Left forelimb (tissue), 1 donor: ENCODE data around the gene CPNE9.

Source experiments
- DNase-seq: peaks from one replicate; pipeline ENCODE4 v3.0.0-alpha.2; 2018; ENCODE audit warnings: low spot score

CPNE9 gene

DNA sequence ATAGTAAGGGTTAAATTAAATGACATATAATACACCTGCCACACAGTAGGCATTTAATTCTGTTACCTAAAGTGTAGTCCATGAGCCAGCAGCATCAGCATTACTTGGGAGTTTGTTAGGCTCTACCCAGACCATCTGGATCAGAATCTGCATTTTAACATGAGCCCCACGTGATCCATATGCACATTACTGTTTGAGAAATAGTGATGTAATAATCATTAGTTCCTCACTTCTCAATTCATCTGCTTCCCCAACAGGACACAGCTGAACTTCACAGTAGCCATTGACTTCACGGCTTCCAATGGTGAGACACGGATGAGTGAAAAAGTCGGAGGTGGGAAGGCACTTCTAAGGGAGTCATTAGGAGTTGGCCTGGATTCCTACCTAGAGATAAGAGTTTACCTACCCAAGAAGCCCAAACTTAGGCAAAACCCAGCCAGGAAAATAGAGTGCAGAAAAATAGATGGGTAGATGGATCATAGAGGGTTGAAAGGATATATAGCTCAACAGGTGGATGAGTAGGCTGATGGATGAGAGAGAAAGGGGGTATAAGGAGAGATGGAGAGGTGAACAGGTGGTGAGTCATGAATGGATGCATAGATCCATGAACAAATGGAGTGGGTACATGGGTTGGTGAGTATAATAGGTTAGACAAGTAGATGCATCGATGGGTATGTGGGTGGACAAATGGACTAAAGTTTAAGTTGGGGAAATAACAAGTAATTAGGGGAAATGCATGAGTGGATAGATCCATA, 13.3 kb downstream of the CPNE9 start:
- no peak for DNase-seq

GRCh38 chr3:9717563-9717962, 13.9 kb downstream of the CPNE9 start:
- DNase-seq = no peak

DNA sequence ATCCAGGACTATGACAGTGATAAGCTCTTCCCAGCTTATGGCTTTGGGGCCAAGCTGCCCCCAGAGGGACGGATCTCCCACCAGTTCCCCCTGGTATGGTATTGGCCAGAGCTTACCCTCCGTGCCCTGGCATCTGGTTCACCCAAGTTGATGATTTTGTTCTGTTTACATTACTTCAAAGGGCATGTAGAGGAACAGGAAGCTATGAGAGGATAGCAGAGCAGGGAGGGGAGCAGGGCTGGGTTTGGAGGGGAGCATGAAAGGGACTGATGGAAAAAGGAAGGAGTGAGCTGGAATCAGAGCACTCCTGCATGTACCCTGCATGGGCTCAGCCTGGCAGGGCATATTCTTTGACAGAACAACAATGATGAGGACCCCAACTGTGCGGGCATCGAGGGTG, 14.5 kb downstream of the CPNE9 start:
- DNase-seq = no peak

GRCh38 chr3:9721015-9721699, 17.5 kb downstream of the CPNE9 start:
- no peak for DNase-seq

GRCh38 chr3:9721700-9722060, 18.0 kb downstream of the CPNE9 start:
- DNase-seq = no peak

GRCh38 chr3:9725775-9726515, 22.3 kb downstream of the CPNE9 start:
- DNase-seq = no peak

DNA sequence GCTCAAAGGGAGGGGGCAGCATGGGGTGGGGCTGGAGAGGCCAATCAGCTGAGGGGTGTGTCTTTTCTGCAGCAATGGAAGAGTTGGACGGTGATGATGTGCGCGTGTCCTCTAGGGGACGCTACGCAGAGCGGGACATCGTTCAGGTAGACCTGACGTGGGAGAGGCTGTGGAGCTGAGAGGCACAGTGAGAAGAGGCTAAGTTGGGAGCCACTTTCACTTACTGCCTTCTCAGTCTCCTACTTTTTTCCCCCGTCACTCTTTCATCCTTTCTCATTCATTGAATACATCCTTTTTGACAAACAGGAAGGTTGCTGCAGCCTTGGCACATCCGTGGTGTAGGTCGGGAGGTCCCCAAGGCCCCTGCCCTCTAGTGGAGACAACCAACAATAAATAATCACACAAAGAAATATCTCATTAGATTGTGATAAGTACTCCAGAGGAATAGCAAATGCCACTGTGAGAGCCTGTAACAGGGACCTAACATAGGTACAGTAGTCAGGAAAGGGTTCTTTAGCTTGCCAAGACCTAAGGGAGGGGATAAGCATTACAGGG, 23.5 kb downstream of the CPNE9 start:
- DNase-seq = no peak

- DNase-seq = no peak
Measured at GRCh38 chr3:9727743-9728142, 24.1 kb downstream of the CPNE9 start.

- no peak for DNase-seq
Measured at GRCh38 chr3:9729419-9729818, 25.8 kb downstream of the CPNE9 start.

- no peak for DNase-seq
Measured at GRCh38 chr3:9730657-9731205, 27.1 kb downstream of the CPNE9 start.

DNA sequence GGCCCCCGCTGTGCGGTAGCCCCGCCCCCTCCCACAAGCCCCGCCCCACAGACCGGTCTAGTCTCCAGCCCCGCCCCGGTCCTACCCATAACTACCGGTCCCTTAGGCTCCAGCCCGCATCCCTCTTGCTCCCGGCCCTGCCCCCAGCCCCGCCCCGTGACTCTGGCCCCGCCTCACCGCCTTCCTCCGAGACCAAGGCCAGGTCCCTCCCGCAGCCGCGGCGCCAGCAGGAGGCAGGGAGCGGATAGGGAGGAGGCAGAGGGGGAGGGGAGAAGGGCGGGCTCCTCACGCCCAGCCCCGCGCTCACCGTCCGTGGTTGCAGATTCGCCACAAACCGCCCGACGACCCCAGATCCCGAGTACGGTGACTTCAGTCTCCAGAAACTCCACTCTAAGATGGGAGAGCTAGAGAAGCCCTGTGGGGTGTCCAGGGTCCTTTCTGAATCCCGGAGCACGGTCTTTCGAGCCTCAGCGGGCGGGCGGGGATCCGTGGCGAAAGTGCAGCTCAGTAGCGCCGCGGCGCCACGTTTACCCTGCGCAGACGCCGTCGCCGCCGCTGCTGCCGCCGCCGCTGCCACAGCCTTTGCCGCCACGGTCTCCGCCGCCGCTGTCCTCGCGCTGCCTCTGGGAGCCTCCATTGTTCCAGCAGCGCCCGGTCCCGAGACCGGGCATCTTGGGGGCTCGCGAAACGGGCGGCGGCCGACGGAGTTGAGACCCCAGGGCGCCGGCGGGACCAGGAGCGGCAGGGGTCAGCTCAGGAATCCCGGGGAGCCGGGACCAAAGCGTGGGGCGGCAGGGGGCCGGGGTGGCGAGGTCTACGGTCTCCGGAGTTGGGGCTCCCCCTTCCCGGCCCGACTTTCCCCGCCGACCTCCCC, 27.8 kb downstream of the CPNE9 start, which contains the start of gene BRPF1:
BRPF1 (plus strand) TSS at position 530 of the 874 bp plus-strand sequence. CDS start 2,406 bp downstream, outside the sequence.
- DNase-seq = peak; percentile 100

GRCh38 chr3:9732080-9732739, 28.6 kb downstream of the CPNE9 start:
- DNase-seq = no peak

DNA sequence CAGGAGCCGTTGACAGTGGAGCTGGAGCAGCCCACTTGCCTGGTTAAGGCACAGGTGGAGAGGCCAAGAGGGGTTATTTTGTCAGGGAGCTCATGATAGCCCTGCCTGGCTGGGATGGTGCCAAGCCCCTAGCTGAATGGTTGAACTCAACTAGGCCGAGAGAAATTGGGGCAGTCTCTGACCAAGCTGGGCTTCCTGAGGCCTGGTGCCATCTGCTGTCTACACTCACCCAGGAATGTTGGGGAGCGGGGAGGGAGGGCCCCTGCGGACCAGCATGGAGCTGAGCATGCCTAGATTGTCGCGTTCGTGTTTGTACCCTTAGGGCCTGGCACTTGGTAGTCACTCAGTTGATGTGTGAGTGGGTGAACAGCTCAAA, 29.1 kb downstream of the CPNE9 start:
- DNase-seq = no peak

DNA sequence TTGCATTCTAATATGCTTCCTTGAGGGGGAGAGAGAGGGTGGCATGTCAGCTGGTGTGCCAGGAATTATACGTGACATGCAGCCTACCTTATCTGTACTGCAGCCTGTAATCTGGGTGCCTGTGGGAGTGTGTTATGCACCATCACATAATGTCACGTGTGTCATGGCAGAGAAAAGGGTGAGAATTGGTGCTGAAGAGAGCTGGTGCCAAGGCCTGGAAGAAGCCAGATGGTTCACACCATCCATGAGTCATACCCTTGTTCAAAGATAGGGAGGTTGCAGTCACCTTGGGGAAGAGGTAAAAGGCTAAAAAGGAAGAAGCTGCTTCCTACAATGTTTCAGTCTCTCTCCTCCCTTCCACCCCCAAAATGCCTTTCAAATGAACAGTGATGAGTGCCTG, 33.2 kb downstream of the CPNE9 start:
- no peak for DNase-seq

- DNase-seq = no peak
Measured at GRCh38 chr3:9739181-9739580, 35.5 kb downstream of the CPNE9 start.

DNA sequence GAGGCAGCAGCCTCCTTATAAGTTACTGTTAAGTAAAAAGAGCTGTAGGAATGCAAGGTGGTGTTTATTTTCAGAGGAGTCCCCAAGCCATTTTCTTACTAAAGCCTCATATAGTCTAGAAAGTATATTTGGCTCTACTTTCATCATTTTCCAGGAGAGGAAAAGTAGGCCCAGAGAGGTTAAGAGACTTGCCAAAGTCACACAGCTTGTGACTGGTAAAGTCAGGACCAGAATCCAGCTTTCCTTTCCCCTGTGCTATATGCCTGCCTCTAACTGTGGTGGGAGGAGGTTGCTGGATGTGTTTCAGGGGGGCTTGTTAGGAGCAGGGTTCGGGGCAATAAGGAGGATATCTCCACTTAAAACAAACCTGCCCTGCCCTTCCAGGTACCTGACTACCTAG, 38.9 kb downstream of the CPNE9 start:
- DNase-seq = no peak

GRCh38 chr3:9743548-9743947, 39.9 kb downstream of the CPNE9 start:
- no peak for DNase-seq

GRCh38 chr3:9744162-9744561, 40.5 kb downstream of the CPNE9 start:
- no peak for DNase-seq

GRCh38 chr3:9745521-9745920, 41.9 kb downstream of the CPNE9 start:
- DNase-seq = no peak

DNA sequence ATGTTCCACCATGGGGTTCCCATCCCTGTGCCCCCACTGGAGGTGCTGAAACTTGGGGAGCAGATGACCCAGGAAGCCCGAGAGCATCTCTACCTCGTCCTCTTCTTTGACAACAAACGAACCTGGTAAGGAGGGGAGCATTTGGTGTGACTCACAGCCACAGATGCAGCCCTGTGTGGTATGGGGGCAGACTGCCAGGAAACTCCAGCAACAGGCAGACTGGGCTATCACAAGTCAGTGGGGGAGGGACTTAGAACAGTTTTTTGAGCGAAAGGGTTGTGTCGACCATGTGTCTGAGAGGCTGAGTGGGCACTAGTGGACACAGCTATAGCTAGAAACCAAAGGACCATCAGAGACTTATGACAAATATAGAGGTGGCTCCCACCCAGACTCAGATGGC, 42.7 kb downstream of the CPNE9 start:
- DNase-seq = no peak

DNA sequence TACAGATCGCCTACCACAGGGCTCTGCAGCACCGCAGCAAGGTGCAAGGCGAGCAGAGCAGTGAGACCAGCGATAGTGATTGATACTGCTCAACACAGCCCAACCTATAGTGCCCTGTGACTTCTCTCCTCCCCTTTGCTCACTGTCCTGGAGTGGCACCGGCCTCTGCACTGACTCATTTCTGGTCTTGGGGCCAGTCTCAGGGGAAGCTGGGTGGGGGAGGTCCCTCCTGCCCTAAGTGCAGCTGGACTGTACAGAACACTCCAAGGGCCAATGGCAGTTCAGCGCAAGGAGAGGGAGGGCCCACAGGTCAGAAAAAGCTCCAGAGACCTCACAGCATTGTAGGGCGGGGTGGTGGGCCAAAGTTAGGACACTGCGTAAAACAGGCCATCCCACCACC, 43.6 kb downstream of the CPNE9 start:
- no peak for DNase-seq
